Endothelial cell of umbilical vein (primary cell): Measurements from ENCODE around the gene CFAP73.

Experiments
- EZH2 ChIP-seq: IDR thresholded peaks from 2 replicates; pipeline ENCODE4 v1.6.1; 2012; ENCODE audit warnings: borderline replicate concordance, low read depth, mild to moderate bottlenecking, moderate library complexity, low read length, inconsistent platforms; ENCODE audit not compliant: severe bottlenecking
- FOS ChIP-seq: IDR thresholded peaks from 2 replicates; pipeline ENCODE4 v1.6.1; 2011; ENCODE audit warnings: mild to moderate bottlenecking, low read length, moderate library complexity, borderline replicate concordance; ENCODE audit not compliant: insufficient read depth
- GATA2 ChIP-seq: IDR thresholded peaks from 2 replicates; pipeline ENCODE4 v1.7.0; 2011; ENCODE audit warnings: low read depth, mild to moderate bottlenecking, moderate library complexity, mixed read lengths, low read length; ENCODE audit not compliant: insufficient read length, insufficient read depth
- JUN ChIP-seq: IDR thresholded peaks from 2 replicates; pipeline ENCODE4 v1.6.1; 2011; ENCODE audit warnings: borderline replicate concordance, low read depth; ENCODE audit not compliant: insufficient read length, insufficient read depth
- MYC ChIP-seq: IDR thresholded peaks from one replicate; pipeline ENCODE4 v1.6.1; 2011; ENCODE audit warnings: mild to moderate bottlenecking, low read depth, low read length
- POLR2A ChIP-seq: IDR thresholded peaks from 2 replicates; pipeline ENCODE4 v1.6.1; 2012; ENCODE audit warnings: low read depth, mild to moderate bottlenecking, control low read depth, low read length
- POLR2AphosphoS5 ChIP-seq: IDR thresholded peaks from 2 replicates; pipeline ENCODE4 v1.6.1; 2012; ENCODE audit warnings: low read depth, mild to moderate bottlenecking, control low read depth, low read length, moderate library complexity; ENCODE audit not compliant: insufficient read depth
- TF ChIP-seq, protein P1 (sequence below), 2 donors: IDR thresholded peaks; 1 replicate in 1 of 2; 2 replicates in 1 of 2; pipeline ENCODE4 v1.5.1; 2011; ENCODE audit warnings: low read length in 2 of 2, mild to moderate bottlenecking in 2 of 2, moderate library complexity in 2 of 2, control low read depth in 1 of 2, inconsistent platforms in 1 of 2, low read depth in 1 of 2; ENCODE audit not compliant: insufficient read depth in 1 of 2; ENCODE audit errors: extremely low read depth in 1 of 2
- TF ChIP-seq, protein P2 (sequence below): IDR thresholded peaks from 2 replicates; pipeline ENCODE4 v1.6.1; 2011; ENCODE audit not compliant: insufficient read depth, insufficient read length

DNA sequence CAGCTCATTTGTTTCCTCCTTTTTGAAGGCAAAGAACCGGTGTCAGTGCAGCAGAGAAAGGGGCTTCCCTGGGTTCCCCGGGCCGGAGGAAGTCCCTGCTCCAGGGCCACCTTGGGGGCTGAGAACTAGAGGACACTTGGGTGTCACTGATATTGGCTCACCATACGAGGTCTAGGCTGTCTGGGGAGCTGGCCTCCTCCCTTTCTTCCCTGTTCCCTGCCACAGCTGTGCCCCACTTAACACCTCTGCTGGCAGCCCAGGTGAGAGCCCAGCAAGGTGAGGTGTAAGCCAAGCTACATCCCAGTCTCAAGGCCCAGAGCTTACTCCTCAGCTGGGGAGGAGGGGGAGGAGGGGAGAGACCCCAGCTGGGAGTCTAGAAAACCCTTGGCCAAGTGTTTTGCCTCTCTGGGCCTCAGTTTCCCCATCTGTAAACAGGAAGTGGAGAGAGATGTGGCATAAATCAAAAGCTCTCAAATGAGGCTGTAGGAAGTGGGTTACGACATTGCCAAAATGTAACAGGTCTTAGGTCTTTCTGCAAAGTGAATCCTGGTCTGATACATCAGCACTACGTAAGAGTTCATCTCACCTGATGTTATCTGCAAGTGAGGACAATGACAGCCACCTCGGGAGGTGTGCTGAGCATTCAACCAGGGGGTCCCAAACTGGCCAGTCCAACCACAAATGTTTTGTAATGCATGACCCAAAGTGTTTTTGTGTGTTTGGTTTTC is 39.5 kb upstream of the CFAP73 start:
- no peak for TF ChIP-seq EZH2
- TF ChIP-seq, protein P1, sequence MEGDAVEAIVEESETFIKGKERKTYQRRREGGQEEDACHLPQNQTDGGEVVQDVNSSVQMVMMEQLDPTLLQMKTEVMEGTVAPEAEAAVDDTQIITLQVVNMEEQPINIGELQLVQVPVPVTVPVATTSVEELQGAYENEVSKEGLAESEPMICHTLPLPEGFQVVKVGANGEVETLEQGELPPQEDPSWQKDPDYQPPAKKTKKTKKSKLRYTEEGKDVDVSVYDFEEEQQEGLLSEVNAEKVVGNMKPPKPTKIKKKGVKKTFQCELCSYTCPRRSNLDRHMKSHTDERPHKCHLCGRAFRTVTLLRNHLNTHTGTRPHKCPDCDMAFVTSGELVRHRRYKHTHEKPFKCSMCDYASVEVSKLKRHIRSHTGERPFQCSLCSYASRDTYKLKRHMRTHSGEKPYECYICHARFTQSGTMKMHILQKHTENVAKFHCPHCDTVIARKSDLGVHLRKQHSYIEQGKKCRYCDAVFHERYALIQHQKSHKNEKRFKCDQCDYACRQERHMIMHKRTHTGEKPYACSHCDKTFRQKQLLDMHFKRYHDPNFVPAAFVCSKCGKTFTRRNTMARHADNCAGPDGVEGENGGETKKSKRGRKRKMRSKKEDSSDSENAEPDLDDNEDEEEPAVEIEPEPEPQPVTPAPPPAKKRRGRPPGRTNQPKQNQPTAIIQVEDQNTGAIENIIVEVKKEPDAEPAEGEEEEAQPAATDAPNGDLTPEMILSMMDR (IDR thresholded peaks at IDR 0.05; ENCODE audit: extremely low read depth in 1 of 2, insufficient read depth in 1 of 2, low read depth in 1 of 2, low read length in 2 of 2) = no peak
- no peak for TF ChIP-seq POLR2AphosphoS5
- TF ChIP-seq, protein P2, sequence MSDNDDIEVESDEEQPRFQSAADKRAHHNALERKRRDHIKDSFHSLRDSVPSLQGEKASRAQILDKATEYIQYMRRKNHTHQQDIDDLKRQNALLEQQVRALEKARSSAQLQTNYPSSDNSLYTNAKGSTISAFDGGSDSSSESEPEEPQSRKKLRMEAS = no peak
- TF ChIP-seq JUN = no peak
- no peak for TF ChIP-seq FOS
- no peak for TF ChIP-seq GATA2
- no peak for TF ChIP-seq POLR2A
- TF ChIP-seq MYC = no peak
